OCI-LY1 (cell line): ENCODE results near the gene NFIA.

Experiments used
- H2AFZ ChIP-seq: fragments of 200-600 bp; sonication (generic), shearing (Covaris generic); 2 replicates; pipeline ENCODE4 v1.6.0; 2014; ENCODE audit warnings: antibody characterized with exemption, mild to moderate bottlenecking, low read length
- H3F3A ChIP-seq: fragments of 200-600 bp; sonication (generic), shearing (Covaris generic); 2 replicates; pipeline ENCODE4 v1.6.0; 2014; ENCODE audit warnings: mild to moderate bottlenecking, antibody characterized with exemption, low read length, moderate library complexity; ENCODE audit not compliant: insufficient read depth
- H3K27ac ChIP-seq: fragments of 200-600 bp; sonication (generic); 2 replicates; pipeline ENCODE4 v1.5.1; 2014; ENCODE audit warnings: low read length, mixed run types, mild to moderate bottlenecking, low read depth; ENCODE audit not compliant: poor library complexity, severe bottlenecking
- H3K27me3 ChIP-seq: fragments of 200-600 bp; sonication (generic); 2 replicates; pipeline ENCODE4 v1.6.0; 2014; ENCODE audit warnings: antibody characterized with exemption, mild to moderate bottlenecking, low read length, moderate library complexity; ENCODE audit not compliant: insufficient read depth
- H3K36me3 ChIP-seq: fragments of 200-600 bp; sonication (generic); 2 replicates; pipeline ENCODE4 v1.6.1; 2014; ENCODE audit warnings: mild to moderate bottlenecking, antibody characterized with exemption, low read length, moderate library complexity, mixed read lengths; ENCODE audit not compliant: insufficient read depth
- H3K4me1 ChIP-seq: fragments of 200-600 bp; sonication (generic); 2 replicates; pipeline ENCODE4 v1.5.1; 2014; ENCODE audit warnings: mild to moderate bottlenecking, low read length, moderate library complexity; ENCODE audit not compliant: insufficient read depth, severe bottlenecking
- H3K4me2 ChIP-seq: fragments of 200-600 bp; sonication (generic), shearing (Covaris generic); 2 replicates; pipeline ENCODE4 v1.6.1; 2014; ENCODE audit warnings: low read length
- H3K4me3 ChIP-seq: fragments of 200-600 bp; sonication (generic); 2 replicates; pipeline ENCODE4 v1.5.1; 2014; ENCODE audit warnings: low read length, low read depth, mild to moderate bottlenecking, mixed read lengths; ENCODE audit not compliant: poor library complexity, severe bottlenecking
- H3K79me2 ChIP-seq: fragments of 200-600 bp; shearing (Covaris generic); 2 replicates; pipeline ENCODE4 v1.6.1; 2016; ENCODE audit warnings: mixed run types, low read length, mixed read lengths; ENCODE audit not compliant: insufficient read depth
- H3K9ac ChIP-seq: fragments of 200-600 bp; sonication (generic), shearing (Covaris generic); 2 replicates; pipeline ENCODE4 v1.6.1; 2014; ENCODE audit warnings: mild to moderate bottlenecking, low read length, mixed read lengths
- H3K9me2 ChIP-seq: fragments of 200-600 bp; sonication (generic), shearing (Covaris generic); 2 replicates; pipeline ENCODE4 v1.6.1; 2014; ENCODE audit warnings: low read depth, mild to moderate bottlenecking, low read length, mixed read lengths
- H3K9me3 ChIP-seq: fragments of 200-600 bp; shearing (Covaris generic); 2 replicates; pipeline ENCODE4 v1.6.1; 2014; ENCODE audit warnings: low read length, mixed read lengths
- H4K20me1 ChIP-seq: fragments of 200-600 bp; sonication (generic), shearing (Covaris generic); 2 replicates; pipeline ENCODE4 v1.6.0; 2016; ENCODE audit warnings: mild to moderate bottlenecking, low read length; ENCODE audit not compliant: insufficient read depth
- CTCF ChIP-seq: fragments of 200-600 bp; sonication (generic), shearing (Covaris generic); IDR thresholded peaks from 2 replicates; pipeline ENCODE4 v1.5.1; 2017; ENCODE audit warnings: mild to moderate bottlenecking, antibody characterized with exemption, low read length, moderate library complexity, mixed read lengths
- EZH2 ChIP-seq: fragments of 200-600 bp; sonication (generic), shearing (Covaris generic); IDR thresholded peaks from 2 replicates; pipeline ENCODE4 v1.8.0; 2017; ENCODE audit warnings: borderline replicate concordance, mixed run types, mild to moderate bottlenecking, antibody characterized with exemption, low read length, moderate library complexity, mixed read lengths

The NFIA gene

GRCh38 chr1:61049850-61050540 is 32.4 kb upstream of the NFIA start:
- H3K27me3 ChIP-seq = no peaks in the 10 kb centered on the region
- H3K9me2 ChIP-seq = no peaks in the 10 kb centered on the region
- no peak for TF ChIP-seq EZH2
- peak; percentile 93 for TF ChIP-seq CTCF
- H3K9me3 ChIP-seq = no peaks in the 10 kb centered on the region
- peak overlapping the region; percentile 78 for H3K4me3 ChIP-seq
- H3K9ac ChIP-seq = peak overlapping the region; percentile 79
- H3K4me1 ChIP-seq = peaks cover 24% of the 10 kb centered on the region
- no peaks in the 10 kb centered on the region for H4K20me1 ChIP-seq
- peak overlapping the region; percentile 82 for H3K4me2 ChIP-seq
- H2AFZ ChIP-seq = peak overlapping the region; percentile 35; the same call in 1 of the 2 replicates
- no peak overlapping the region for H3K27ac ChIP-seq
- H3F3A ChIP-seq = no peaks in the 10 kb centered on the region
- H3K79me2 ChIP-seq = no peaks in the 10 kb centered on the region
- H3K36me3 ChIP-seq = no peaks in the 10 kb centered on the region

GRCh38 chr1:61050541-61051442 is 31.6 kb upstream of the NFIA start:
- Histone ChIP-seq H3K79me2 (no peaks in the 10 kb centered on the region), H3K36me3 (no peaks in the 10 kb centered on the region), H3K27me3 (no peaks in the 10 kb centered on the region), H3K4me3 (peak overlapping the region; percentile 78), H3K4me1 (peaks cover 24% of the 10 kb centered on the region), H4K20me1 (no peaks in the 10 kb centered on the region), H3K9me3 (no peaks in the 10 kb centered on the region), H3K27ac (no peak overlapping the region), H3K9me2 (no peaks in the 10 kb centered on the region), H3K9ac (peak overlapping the region; percentile 79), H3K4me2 (peak overlapping the region; percentile 82), H3F3A (no peaks in the 10 kb centered on the region), H2AFZ (peak overlapping the region; percentile 35; the same call in 1 of the 2 replicates)
- no peak for TF ChIP-seq CTCF
- TF ChIP-seq EZH2 = no peak

- H4K20me1 ChIP-seq = no peaks in the 10 kb centered on the region
- H3F3A ChIP-seq = no peaks in the 10 kb centered on the region
- H2AFZ ChIP-seq = no peak overlapping the region
- TF ChIP-seq CTCF (no peak), EZH2 (no peak)
- H3K27ac ChIP-seq = no peak overlapping the region
- H3K4me1 ChIP-seq = peaks cover 28% of the 10 kb centered on the region
- no peaks in the 10 kb centered on the region for H3K36me3 ChIP-seq
- peak overlapping the region; percentile 78 for H3K4me3 ChIP-seq
- no peaks in the 10 kb centered on the region for H3K27me3 ChIP-seq
- no peak overlapping the region for H3K9ac ChIP-seq
- no peaks in the 10 kb centered on the region for H3K9me2 ChIP-seq
- no peaks in the 10 kb centered on the region for H3K9me3 ChIP-seq
- H3K79me2 ChIP-seq = no peaks in the 10 kb centered on the region
- H3K4me2 ChIP-seq = peak overlapping the region; percentile 82
These were observed 31.0 kb upstream of the NFIA start for GRCh38 chr1:61051443-61051718.
